H9 (cell line): ENCODE measurements around the gene ZMAT2. TPM values are rescaled to one million over a fixed set of nuclear protein-coding genes. Genes with fewer than 3 reads are reported as not detected.

Source experiments
- DNase-seq: peaks from one replicate; pipeline ENCODE4 v3.0.0-alpha.2; 2017
- H2AFZ ChIP-seq: one replicate; pipeline ENCODE4 v1.6.1; 2013; ENCODE audit warnings: mild to moderate bottlenecking, low read length, control low read depth, moderate library complexity
- H2AK5ac ChIP-seq: 2 replicates; pipeline ENCODE4 v1.6.1; 2013; ENCODE audit warnings: low read length, control low read depth, mixed read lengths; ENCODE audit not compliant: insufficient read length
- H2BK120ac ChIP-seq: one replicate; pipeline ENCODE4 v1.6.1; 2013; ENCODE audit warnings: low read depth, mild to moderate bottlenecking, low read length, control low read depth, inconsistent platforms; ENCODE audit not compliant: poor library complexity, severe bottlenecking
- H2BK12ac ChIP-seq: 2 replicates; pipeline ENCODE4 v1.6.1; 2013; ENCODE audit warnings: low read length, control low read depth, mixed read lengths, low read depth; ENCODE audit not compliant: insufficient read length
- H2BK15ac ChIP-seq: 2 replicates; pipeline ENCODE4 v1.6.1; 2013; ENCODE audit warnings: low read depth, low read length, control low read depth
- H2BK20ac ChIP-seq: one replicate; pipeline ENCODE4 v1.6.1; 2013; ENCODE audit warnings: low read depth, mild to moderate bottlenecking, low read length, control low read depth, inconsistent platforms; ENCODE audit not compliant: poor library complexity, severe bottlenecking
- H2BK5ac ChIP-seq: 2 replicates; pipeline ENCODE4 v1.6.1; 2013; ENCODE audit warnings: low read length, control low read depth, mixed read lengths; ENCODE audit not compliant: insufficient read length
- H3K14ac ChIP-seq: 2 replicates; pipeline ENCODE4 v1.6.1; 2013; ENCODE audit warnings: low read length, control low read depth; ENCODE audit not compliant: insufficient read depth
- H3K18ac ChIP-seq: 2 replicates; pipeline ENCODE4 v1.6.1; 2013; ENCODE audit warnings: low read depth, mild to moderate bottlenecking, mixed read lengths, low read length, control low read depth; ENCODE audit not compliant: insufficient read length
- H3K23ac ChIP-seq: 2 replicates; pipeline ENCODE4 v1.6.1; 2013; ENCODE audit warnings: low read length, control low read depth, mixed read lengths, low read depth; ENCODE audit not compliant: insufficient read length
- H3K23me2 ChIP-seq: 2 replicates; pipeline ENCODE4 v1.6.1; 2013; ENCODE audit warnings: low read depth, mild to moderate bottlenecking, mixed read lengths, low read length, control low read depth; ENCODE audit not compliant: insufficient read length, poor library complexity, severe bottlenecking
- H3K27ac ChIP-seq: 2 replicates; pipeline ENCODE4 v1.5.1; 2013; ENCODE audit warnings: low read length, control low read depth, mixed read lengths, low read depth; ENCODE audit not compliant: insufficient read length
- H3K27me3 ChIP-seq: 2 replicates; pipeline ENCODE4 v1.6.1; 2013; ENCODE audit warnings: low read length, control low read depth, inconsistent platforms; ENCODE audit not compliant: insufficient read depth
- H3K4ac ChIP-seq: 2 replicates; pipeline ENCODE4 v1.6.1; 2013; ENCODE audit warnings: low read depth, mild to moderate bottlenecking, control low read depth, inconsistent platforms, low read length, moderate library complexity
- H3K4me1 ChIP-seq: 2 replicates; pipeline ENCODE4 v1.6.1; 2013; ENCODE audit warnings: low read length, control low read depth, inconsistent platforms; ENCODE audit not compliant: insufficient read depth
- H3K4me2 ChIP-seq: 2 replicates; pipeline ENCODE4 v1.6.1; 2013; ENCODE audit warnings: low read length, control low read depth, mixed read lengths; ENCODE audit not compliant: insufficient read length, insufficient read depth
- H3K56ac ChIP-seq: 2 replicates; pipeline ENCODE4 v1.6.1; 2013; ENCODE audit warnings: low read depth, mild to moderate bottlenecking, mixed read lengths, low read length, control low read depth; ENCODE audit not compliant: insufficient read length
- H3K79me1 ChIP-seq: 2 replicates; pipeline ENCODE4 v1.6.1; 2013; ENCODE audit warnings: low read depth, mild to moderate bottlenecking, moderate library complexity, low read length, control low read depth, inconsistent platforms; ENCODE audit not compliant: insufficient read depth, poor library complexity, severe bottlenecking
- H3K79me2 ChIP-seq: 2 replicates; pipeline ENCODE4 v1.6.1; 2013; ENCODE audit warnings: low read length, control low read depth, inconsistent platforms; ENCODE audit not compliant: insufficient read depth
- H3K9ac ChIP-seq: 2 replicates; pipeline ENCODE4 v1.6.1; 2013; ENCODE audit warnings: low read length, control low read depth, mixed read lengths; ENCODE audit not compliant: insufficient read length; ENCODE audit errors: extremely low read depth
- H3K9me3 ChIP-seq: one replicate; pipeline ENCODE4 v1.6.1; 2013; ENCODE audit warnings: low read depth, low read length, inconsistent platforms; ENCODE audit not compliant: control insufficient read depth
- H3T11ph ChIP-seq: one replicate; pipeline ENCODE4 v1.6.1; 2013; ENCODE audit warnings: mild to moderate bottlenecking, low read length, control low read depth, inconsistent platforms
- H4K20me1 ChIP-seq: one replicate; pipeline ENCODE4 v1.6.1; 2013; ENCODE audit not compliant: control insufficient read depth, insufficient read length, insufficient read depth
- H4K5ac ChIP-seq: 2 replicates; pipeline ENCODE4 v1.6.1; 2013; ENCODE audit warnings: low read depth, mild to moderate bottlenecking, mixed read lengths, low read length, control low read depth; ENCODE audit not compliant: insufficient read length
- H4K8ac ChIP-seq: replicated peaks from 2 replicates; pipeline ENCODE4 v1.6.1; 2013; ENCODE audit warnings: low read length, control low read depth, mixed read lengths, low read depth; ENCODE audit not compliant: insufficient read length
- H4K91ac ChIP-seq: 2 replicates; pipeline ENCODE4 v1.6.1; 2013; ENCODE audit warnings: low read depth, mild to moderate bottlenecking, moderate library complexity, mixed read lengths, low read length, control low read depth; ENCODE audit not compliant: insufficient read length
- H3K27ac Mint-ChIP-seq, 3 experiments: 2 replicates in 2 of 3; 3 replicates in 1 of 3; pipeline ENCODE4 v1.8.0; 2020 to 2021; ENCODE audit warnings: mixed read lengths in 3 of 3, mild to moderate bottlenecking in 1 of 3, moderate library complexity in 1 of 3
- H3K27me3 Mint-ChIP-seq: 2 replicates; pipeline ENCODE4 v1.8.0; 2021; ENCODE audit warnings: low read depth, mild to moderate bottlenecking, moderate library complexity, mixed read lengths
- H3K36me3 Mint-ChIP-seq, 3 experiments: 2 replicates in 2 of 3; 3 replicates in 1 of 3; pipeline ENCODE4 v1.8.0; 2020 to 2021; ENCODE audit warnings: low read depth in 3 of 3, mixed read lengths in 3 of 3; ENCODE audit not compliant: insufficient read depth in 1 of 3
- H3K4me1 Mint-ChIP-seq, 2 experiments: 2 replicates each; pipeline ENCODE4 v1.8.0; 2020; ENCODE audit warnings: mixed read lengths in 2 of 2
- H3K4me3 Mint-ChIP-seq, 2 experiments: 2 replicates in 1 of 2; 3 replicates in 1 of 2; pipeline ENCODE4 v1.8.0; 2020 to 2021; ENCODE audit warnings: mild to moderate bottlenecking in 2 of 2, mixed read lengths in 2 of 2, moderate library complexity in 1 of 2
- H3K9me3 Mint-ChIP-seq, 2 experiments: 2 replicates in 1 of 2; 3 replicates in 1 of 2; pipeline ENCODE4 v1.8.0; 2020; ENCODE audit warnings: mild to moderate bottlenecking in 2 of 2, mixed read lengths in 2 of 2, moderate library complexity in 1 of 2
- WGBS: extraction: QIAGEN DNeasy Blood & Tissue Kit; methylation state at CpG from one replicate; pipeline ENCODE4 v1.1.7; 2013; ENCODE audit warnings: missing lambda C conversion rate, low lambda C conversion rate, mixed read lengths; ENCODE audit not compliant: insufficient read length; ENCODE audit errors: extremely low coverage; 5-methylcytosine and 5-hydroxymethylcytosine counted together
- total RNA-seq: library from RNA; stranded (reverse); gene quantifications from 2 replicates; pipeline ENCODE4 v1.2.1, GENCODE V29; 2021
- TF ChIP-seq, protein P1 (sequence below): fragments of 200-600 bp; sonication (generic); conservative IDR thresholded peaks from 3 replicates; pipeline ENCODE4 v1.8.0; 2021; ENCODE audit warnings: antibody characterized with exemption, mild to moderate bottlenecking

Gene ZMAT2
- total RNA-seq, 1 experiment from 2014 or later: 61.8 TPM

DNA sequence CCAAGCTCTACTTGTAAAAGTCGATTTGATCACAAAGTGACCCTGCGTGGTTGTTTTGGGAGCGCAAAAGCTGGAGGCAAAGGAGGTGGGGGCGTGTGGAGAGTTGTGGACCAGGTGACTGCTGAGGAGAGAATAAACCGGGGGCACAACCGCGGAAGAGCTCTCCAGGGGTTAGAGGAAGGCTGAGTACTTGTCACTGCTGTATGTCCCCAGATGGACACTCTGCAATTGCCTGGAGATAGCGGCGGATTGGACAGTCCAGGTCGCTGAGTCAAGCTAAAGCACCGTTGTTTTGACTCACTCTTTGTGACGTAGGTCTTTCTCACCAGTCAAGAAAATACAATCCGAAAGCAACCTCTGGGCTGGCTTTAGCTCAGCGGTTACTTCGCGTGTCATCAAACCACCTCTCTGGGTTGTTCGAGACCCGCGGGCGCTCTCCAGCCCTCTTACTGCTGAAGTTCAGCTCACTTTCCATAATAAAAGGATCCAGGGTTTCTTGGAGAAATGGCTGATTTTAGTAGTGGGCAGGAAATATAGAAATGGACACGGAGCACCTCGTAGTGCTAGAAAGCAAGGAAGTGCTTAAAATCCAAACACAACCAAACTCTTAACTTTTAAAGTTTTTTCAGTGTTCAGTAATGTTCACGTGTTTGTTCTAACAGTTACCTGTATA is 25.7 kb downstream of the ZMAT2 start:
- H3K23ac ChIP-seq: no peak overlapping the region
- no peak overlapping the region for H2BK15ac ChIP-seq
- Mint-ChIP-seq H3K27ac (no peak overlapping the region), H3K27me3 (peaks cover 14% of the 10 kb centered on the region), H3K9me3 (no peaks in the 10 kb centered on the region; a peak in 1 of 5 replicates), H3K4me3 (peak overlapping the region; percentile 85 to 88), H3K36me3 (no peaks in the 10 kb centered on the region), H3K4me1 (no peaks in the 10 kb centered on the region; a peak in 1 of 4 replicates)
- no peak overlapping the region for H2AFZ ChIP-seq
- no peak overlapping the region for H2BK5ac ChIP-seq
- TF ChIP-seq, protein P1, sequence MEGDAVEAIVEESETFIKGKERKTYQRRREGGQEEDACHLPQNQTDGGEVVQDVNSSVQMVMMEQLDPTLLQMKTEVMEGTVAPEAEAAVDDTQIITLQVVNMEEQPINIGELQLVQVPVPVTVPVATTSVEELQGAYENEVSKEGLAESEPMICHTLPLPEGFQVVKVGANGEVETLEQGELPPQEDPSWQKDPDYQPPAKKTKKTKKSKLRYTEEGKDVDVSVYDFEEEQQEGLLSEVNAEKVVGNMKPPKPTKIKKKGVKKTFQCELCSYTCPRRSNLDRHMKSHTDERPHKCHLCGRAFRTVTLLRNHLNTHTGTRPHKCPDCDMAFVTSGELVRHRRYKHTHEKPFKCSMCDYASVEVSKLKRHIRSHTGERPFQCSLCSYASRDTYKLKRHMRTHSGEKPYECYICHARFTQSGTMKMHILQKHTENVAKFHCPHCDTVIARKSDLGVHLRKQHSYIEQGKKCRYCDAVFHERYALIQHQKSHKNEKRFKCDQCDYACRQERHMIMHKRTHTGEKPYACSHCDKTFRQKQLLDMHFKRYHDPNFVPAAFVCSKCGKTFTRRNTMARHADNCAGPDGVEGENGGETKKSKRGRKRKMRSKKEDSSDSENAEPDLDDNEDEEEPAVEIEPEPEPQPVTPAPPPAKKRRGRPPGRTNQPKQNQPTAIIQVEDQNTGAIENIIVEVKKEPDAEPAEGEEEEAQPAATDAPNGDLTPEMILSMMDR: no peak
- H3K56ac ChIP-seq: no peak overlapping the region
- peak; percentile 88 for DNase-seq
- no peaks in the 10 kb centered on the region for H3K27me3 ChIP-seq
- H3K23me2 ChIP-seq: no peaks in the 10 kb centered on the region
- H3K9me3 ChIP-seq: no peaks in the 10 kb centered on the region
- H3K9ac ChIP-seq: no peak overlapping the region
- no peak overlapping the region for H4K91ac ChIP-seq
- H3K27ac ChIP-seq: no peak overlapping the region
- no peak overlapping the region for H2BK12ac ChIP-seq
- no peak overlapping the region for H4K8ac ChIP-seq
- WGBS: no CpG with 5 or more reads among the region's 23 CpGs
- no peaks in the 10 kb centered on the region for H3K79me2 ChIP-seq
- no peak overlapping the region for H3K18ac ChIP-seq
- H3T11ph ChIP-seq: no peak overlapping the region
- H2BK120ac ChIP-seq: no peak overlapping the region
- no peak overlapping the region for H2AK5ac ChIP-seq
- H3K4me1 ChIP-seq: no peaks in the 10 kb centered on the region
- no peak overlapping the region for H2BK20ac ChIP-seq
- no peaks in the 10 kb centered on the region for H4K20me1 ChIP-seq
- peak overlapping the region; percentile 52 for H3K4me2 ChIP-seq
- no peak overlapping the region for H3K14ac ChIP-seq
- H3K79me1 ChIP-seq: no peaks in the 10 kb centered on the region
- no peak overlapping the region for H4K5ac ChIP-seq
- H3K4ac ChIP-seq: no peak overlapping the region
